H1 (cell line): ENCODE data around the gene GRIP1. TPM values are rescaled to one million over a fixed set of nuclear protein-coding genes. Genes with fewer than 3 reads are reported as not detected.

Experiments
- CTCF ChIA-PET: fragments of 300-600 bp; sonication (Branson Sonifier 250); formaldehyde crosslinking; loops from one replicate; lab custom pipeline; 2021; ENCODE audit not compliant: partially characterized antibody; lab: Charles Lee
- POLR2A ChIA-PET: fragments of 300-600 bp; sonication (Branson Sonifier 250); formaldehyde crosslinking; loops from one replicate; lab custom pipeline; 2021; ENCODE audit warnings: inconsistent platforms; ENCODE audit not compliant: partially characterized antibody; lab: Charles Lee
- DNase-seq, 2 experiments: peaks; one replicate each; pipeline versions ENCODE4 v3.0.0 to v3.0.0-alpha.2; 2010 to 2022; ENCODE audit warnings: low spot score in 2 of 2, low read depth in 1 of 2, mixed read lengths in 1 of 2
- FAIRE-seq: peaks from 2 replicates; lab custom pipeline; 2011; peaks lifted over from hg19 to GRCh38; lab: Jason Lieb, UNC
- H2AFZ ChIP-seq: 2 replicates; pipeline ENCODE4 v1.8.1; 2012; ENCODE audit warnings: low read length, inconsistent platforms
- H2AK5ac ChIP-seq: 2 replicates; pipeline ENCODE4 v1.6.1; 2013; ENCODE audit warnings: low read depth, low read length
- H2BK120ac ChIP-seq: replicated peaks from 2 replicates; pipeline ENCODE3; 2013; ENCODE audit warnings: low read depth, low read length, inconsistent platforms
- H2BK12ac ChIP-seq: 2 replicates; pipeline ENCODE4 v1.6.1; 2013; ENCODE audit warnings: low read depth, low read length
- H2BK15ac ChIP-seq: 2 replicates; pipeline ENCODE4 v1.6.1; 2013; ENCODE audit warnings: low read length
- H2BK20ac ChIP-seq: 2 replicates; pipeline ENCODE4 v1.6.1; 2013; ENCODE audit warnings: low read length
- H2BK5ac ChIP-seq: 2 replicates; pipeline ENCODE4 v1.6.1; 2013; ENCODE audit warnings: low read depth, low read length
- H3K14ac ChIP-seq: 2 replicates; pipeline ENCODE4 v1.6.1; 2013; ENCODE audit warnings: inconsistent platforms; ENCODE audit not compliant: insufficient read length
- H3K18ac ChIP-seq: 2 replicates; pipeline ENCODE4 v1.6.1; 2013; ENCODE audit warnings: low read length; ENCODE audit errors: extremely low read depth
- H3K23ac ChIP-seq: 2 replicates; pipeline ENCODE4 v1.6.1; 2013; ENCODE audit warnings: inconsistent platforms; ENCODE audit not compliant: insufficient read length
- H3K23me2 ChIP-seq: 2 replicates; pipeline ENCODE4 v1.6.1; 2013; ENCODE audit warnings: low read depth, low read length
- H3K27ac ChIP-seq: 2 replicates; pipeline ENCODE4 v1.6.1; 2011; ENCODE audit warnings: low read depth, low read length, inconsistent platforms
- H3K27me3 ChIP-seq, 4 experiments: replicated peaks in 1 of 4; 1 replicate in 1 of 4; 2 replicates in 3 of 4; pipeline versions ENCODE4 v1.6.1 to v1.8.1; 2011 to 2013; ENCODE audit warnings: low read length in 3 of 4, mild to moderate bottlenecking in 3 of 4, inconsistent platforms in 2 of 4, mixed read lengths in 2 of 4, moderate library complexity in 1 of 4; ENCODE audit not compliant: control insufficient read depth in 3 of 4, insufficient read depth in 3 of 4; ENCODE audit errors: extremely low read depth in 1 of 4
- H3K36me3 ChIP-seq, 4 experiments: 2 replicates each; pipeline versions ENCODE4 v1.6.1 to v1.8.1; 2011 to 2013; ENCODE audit warnings: mild to moderate bottlenecking in 4 of 4, low read length in 3 of 4, moderate library complexity in 2 of 4, control low read depth in 1 of 4, inconsistent platforms in 1 of 4; ENCODE audit not compliant: insufficient read depth in 4 of 4, control insufficient read depth in 2 of 4
- H3K4ac ChIP-seq: replicated peaks from 2 replicates; pipeline ENCODE3; 2013; ENCODE audit warnings: low read length, low read depth, mixed read lengths, inconsistent platforms; ENCODE audit not compliant: insufficient read length
- H3K4me1 ChIP-seq, 4 experiments: replicated peaks in 1 of 4; 1 replicate in 1 of 4; 2 replicates in 3 of 4; pipeline versions ENCODE4 v1.6.1 to v1.8.1; 2011 to 2013; ENCODE audit warnings: low read length in 3 of 4, inconsistent platforms in 2 of 4, mixed read lengths in 1 of 4; ENCODE audit not compliant: insufficient read depth in 4 of 4, control insufficient read depth in 3 of 4
- H3K4me2 ChIP-seq, 2 experiments: 2 replicates each; pipeline versions ENCODE4 v1.6.1 to v1.8.1; 2011 to 2013; ENCODE audit warnings: low read depth in 2 of 2, low read length in 2 of 2, control low read depth in 1 of 2, inconsistent platforms in 1 of 2, mild to moderate bottlenecking in 1 of 2; ENCODE audit not compliant: insufficient read depth in 1 of 2
- H3K4me3 ChIP-seq, 4 experiments: fragments of 200-600, 300-600 bp in 1 of 4; sonication (generic), shearing (Covaris generic), sonication (Bioruptor Twin) in 1 of 4; 2 replicates each; pipeline versions ENCODE4 v1.5.1 to v1.8.1; 2011 to 2016; ENCODE audit warnings: low read length in 4 of 4, low read depth in 3 of 4, control low read depth in 2 of 4, inconsistent platforms in 2 of 4, mild to moderate bottlenecking in 2 of 4, mixed read lengths in 1 of 4, moderate library complexity in 1 of 4; ENCODE audit not compliant: insufficient read depth in 2 of 4; ENCODE audit errors: extremely low read depth in 1 of 4
- H3K56ac ChIP-seq: replicated peaks from 2 replicates; pipeline ENCODE3; 2013; ENCODE audit warnings: low read depth, mild to moderate bottlenecking, mixed read lengths, low read length, inconsistent platforms; ENCODE audit not compliant: insufficient read length
- H3K79me1 ChIP-seq: 2 replicates; pipeline ENCODE4 v1.6.1; 2013; ENCODE audit warnings: low read depth, low read length, control low read depth
- H3K79me2 ChIP-seq, 2 experiments: 2 replicates each; pipeline versions ENCODE4 v1.6.1 to v1.8.1; 2012 to 2013; ENCODE audit warnings: low read length in 2 of 2, mild to moderate bottlenecking in 2 of 2, inconsistent platforms in 1 of 2; ENCODE audit not compliant: insufficient read depth in 2 of 2, control insufficient read depth in 1 of 2
- H3K9ac ChIP-seq, 4 experiments: replicated peaks in 1 of 4; 1 replicate in 1 of 4; 2 replicates in 3 of 4; pipeline versions ENCODE4 v1.6.1 to v1.8.1; 2011 to 2013; ENCODE audit warnings: low read depth in 3 of 4, low read length in 3 of 4, control low read depth in 2 of 4, mild to moderate bottlenecking in 2 of 4, moderate library complexity in 2 of 4, inconsistent platforms in 1 of 4; ENCODE audit errors: extremely low read depth in 1 of 4
- H3K9me3 ChIP-seq, 2 experiments: 2 replicates each; pipeline versions ENCODE4 v1.6.1 to v1.8.1; 2012 to 2013; ENCODE audit warnings: mild to moderate bottlenecking in 2 of 2, moderate library complexity in 2 of 2, control low read depth in 1 of 2, inconsistent platforms in 1 of 2, low read depth in 1 of 2, low read length in 1 of 2, mixed read lengths in 1 of 2; ENCODE audit not compliant: insufficient read depth in 2 of 2
- H4K20me1 ChIP-seq, 2 experiments: replicated peaks in 1 of 2; 2 replicates each; pipeline versions ENCODE3 to v1.8.1; 2011 to 2013; ENCODE audit warnings: inconsistent platforms in 2 of 2, low read length in 2 of 2, mild to moderate bottlenecking in 1 of 2; ENCODE audit not compliant: insufficient read depth in 2 of 2, control insufficient read depth in 1 of 2
- H4K5ac ChIP-seq: 2 replicates; pipeline ENCODE4 v1.6.1; 2013; ENCODE audit warnings: low read length, low read depth, mixed read lengths, inconsistent platforms; ENCODE audit not compliant: insufficient read length
- H4K8ac ChIP-seq: 2 replicates; pipeline ENCODE4 v1.8.0; 2013; ENCODE audit warnings: mild to moderate bottlenecking, moderate library complexity, low read length, inconsistent platforms; ENCODE audit not compliant: insufficient read depth; ENCODE audit errors: extremely low read depth
- H4K91ac ChIP-seq: replicated peaks from 2 replicates; pipeline ENCODE3; 2013; ENCODE audit warnings: low read length, mixed read lengths, inconsistent platforms; ENCODE audit not compliant: insufficient read length
- BACH1 ChIP-seq: IDR thresholded peaks from 2 replicates; pipeline ENCODE4 v1.6.1; 2012; ENCODE audit warnings: low read length, improper control_type of control experiment
- GTF2F1 ChIP-seq: IDR thresholded peaks from 2 replicates; pipeline ENCODE4 v1.6.1; 2012; ENCODE audit warnings: low read depth, low read length, improper control_type of control experiment, borderline replicate concordance
- RFX5 ChIP-seq: IDR thresholded peaks from 2 replicates; pipeline ENCODE4 v1.6.1; 2011; ENCODE audit warnings: low read depth, low read length, improper control_type of control experiment, borderline replicate concordance
- SP1 ChIP-seq: IDR thresholded peaks from 2 replicates; pipeline ENCODE4 v1.6.1; 2011; ENCODE audit warnings: low read depth, low read length
- WGBS, 2 experiments: shearing (Covaris generic) in 1 of 2; methylation state at CpG; one replicate each; pipeline versions ENCODE4 v1.1.6 to v1.1.7; 2013 to 2015; ENCODE audit warnings: low lambda C conversion rate in 2 of 2, mixed read lengths in 2 of 2, inconsistent platforms in 1 of 2, low coverage in 1 of 2, missing lambda C conversion rate in 1 of 2; ENCODE audit not compliant: insufficient replicate concordance in 2 of 2, insufficient coverage in 1 of 2, insufficient read length in 1 of 2; ENCODE audit errors: extremely low coverage in 1 of 2, missing lambda C conversion rate in 1 of 2; 5-methylcytosine and 5-hydroxymethylcytosine counted together
- polyA plus RNA-seq, 7 experiments: library from polyadenylated mRNA; depleted of rRNA in 3 of 7; stranded (reverse) in 5 of 7; unstranded in 2 of 7; fragments of >200 nt in 5 of 7; fragments of 200-250 nt in 2 of 7; gene quantifications; 1 replicate in 5 of 7; 2 replicates in 1 of 7; 4 replicates in 1 of 7; pipeline versions ENCODE4 v1.2.1 to v1.2.3, GENCODE V29; 2011 to 2013; ENCODE audit warnings: missing spikeins in 2 of 7, mixed read lengths in 2 of 7
- total RNA-seq: library from RNA; stranded (reverse); fragmentation: NEBNext Ultra II Directional; extraction: Animal tissue kit (Norgen Biotek cat#: 25700); gene quantifications from 2 replicates; pipeline ENCODE4 v1.2.1, GENCODE V29; 2021

Gene GRIP1
- total and polyA plus RNA-seq, 2 of the 8 experiments (the other 6 are each of a cell fraction or from before 2014, with no cell fraction given), result 4.5 to 27.3 TPM

- Histone ChIP-seq H2BK5ac (no peak overlapping the region), H3K18ac (no peak overlapping the region), H3K14ac (no peak overlapping the region), H4K91ac (no peak overlapping the region), H2BK20ac (no peak overlapping the region), H3K79me2 (no peaks in the 10 kb centered on the region), H3K56ac (no peak overlapping the region), H4K5ac (no peak overlapping the region), H2BK120ac (no peak overlapping the region), H3K79me1 (no peaks in the 10 kb centered on the region), H3K4ac (no peak overlapping the region), H2BK12ac (no peak overlapping the region), H3K36me3 (no peaks in the 10 kb centered on the region), H3K27ac (no peak overlapping the region), H3K9ac (no peak overlapping the region), H4K20me1 (no peaks in the 10 kb centered on the region), H3K27me3 (no peaks in the 10 kb centered on the region), H3K23me2 (no peaks in the 10 kb centered on the region; the same call in 1 of the 2 replicates), H2AK5ac (no peak overlapping the region), H2AFZ (no peak overlapping the region), H3K4me1 (no peaks in the 10 kb centered on the region), H4K8ac (no peak overlapping the region), H3K23ac (no peak overlapping the region), H3K4me3 (no peak overlapping the region), H2BK15ac (no peak overlapping the region), H3K4me2 (no peak overlapping the region), H3K9me3 (no peaks in the 10 kb centered on the region)
- FAIRE-seq (no peak), DNase-seq (no peak)
- TF ChIP-seq SP1 (no peak), BACH1 (no peak), RFX5 (no peak), GTF2F1 (no peak)
- 91% methylated on average over 10 of the region's 10 CpGs; no CpG with 5 or more reads in 1 of the 2 experiments for WGBS, 2 experiments
- CTCF ChIA-PET, result interaction anchor here (1.2 to 3.2 kb wide), 4 partner anchors 10 to 254 kb away, joined by 5 to 8 read pairs (median 6); no protein-coding TSS in a partner anchor
- POLR2A ChIA-PET, result no interaction called here
Measured at GRCh38 chr12:66398931-66399910, 279.7 kb downstream of the GRIP1 start.
